ENCODE measurements around the gene TWF2.
"Not testable (repeated sequence)": the region's sequence is repeated elsewhere in the genome, so short reads cannot be mapped to it uniquely, and the experiment has no call there.

Gene TWF2

DNA sequence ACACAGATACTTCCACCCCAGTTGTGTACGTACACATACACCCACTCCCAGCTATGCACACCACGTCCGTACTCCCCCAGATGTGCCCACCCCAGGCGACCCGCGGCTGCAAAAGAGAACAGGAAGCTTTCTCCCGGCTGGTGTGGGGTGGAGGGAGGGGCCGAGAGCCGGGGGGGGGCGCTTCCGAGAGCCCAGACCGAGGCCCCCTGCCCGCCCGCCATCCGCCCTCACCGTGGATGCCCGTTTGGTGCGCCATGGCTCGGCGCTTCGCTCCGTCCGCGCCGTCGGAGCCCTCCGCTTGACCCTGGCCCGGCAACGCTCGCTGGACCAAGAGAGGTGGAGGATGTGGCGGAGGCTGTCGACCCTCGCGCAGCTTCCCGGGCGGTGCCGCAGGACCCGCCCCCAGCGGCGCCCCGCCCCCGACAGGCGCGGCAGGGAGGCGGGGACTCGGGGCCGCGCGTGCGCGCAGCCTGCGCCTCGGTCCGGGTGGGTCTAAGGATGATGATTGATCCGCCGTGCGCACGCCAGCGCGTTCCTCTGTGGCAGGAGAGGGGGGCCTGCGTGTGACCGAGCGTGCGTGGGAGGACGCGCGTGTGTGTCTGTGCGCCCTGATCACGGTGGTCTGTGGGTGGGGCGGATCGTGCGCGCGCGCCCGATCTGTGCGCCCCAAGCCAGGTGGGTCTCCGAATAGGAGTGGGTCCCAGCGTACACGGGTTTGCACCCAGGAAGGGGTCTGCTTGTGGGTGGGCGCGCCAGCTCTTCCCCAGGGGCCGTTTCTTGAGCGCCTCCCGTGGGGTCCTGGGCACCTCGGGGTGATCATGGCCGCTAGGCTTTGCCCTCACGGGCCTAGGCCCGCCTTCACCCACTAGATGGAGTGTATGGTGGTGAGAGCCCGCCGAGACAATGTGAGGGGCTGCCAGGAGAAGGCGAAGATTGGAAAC lies at the start of gene TWF2:
TSS of gene TWF2 (minus strand) at position 398 of the 941 bp plus-strand sequence. CDS start at position 256, 142 bp downstream.
- DNase-seq (ENCODE audit: low read depth) = peak; percentile 76

DNA sequence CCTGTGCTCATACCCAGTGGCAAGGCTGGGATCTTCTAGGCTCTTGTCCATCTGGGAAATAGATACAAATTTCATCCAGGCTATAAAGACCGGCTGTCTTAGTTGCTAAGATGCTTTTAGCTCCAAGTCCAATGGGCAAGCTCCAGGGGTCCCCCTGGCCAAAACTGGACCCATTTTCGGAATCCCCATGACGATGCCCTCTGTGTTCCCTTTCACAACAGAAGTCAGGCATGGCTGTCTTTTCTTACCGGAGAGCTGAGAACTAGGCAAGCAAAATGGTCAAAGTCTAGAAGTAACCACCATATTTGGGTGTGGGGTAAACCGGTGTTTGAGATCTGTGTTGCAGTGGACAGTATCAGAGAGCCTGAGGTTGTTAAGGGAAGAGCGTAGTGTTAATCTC lies 49.7 kb upstream of the TWF2 start:
- no peak for DNase-seq (ENCODE audit: low read depth)

DNA sequence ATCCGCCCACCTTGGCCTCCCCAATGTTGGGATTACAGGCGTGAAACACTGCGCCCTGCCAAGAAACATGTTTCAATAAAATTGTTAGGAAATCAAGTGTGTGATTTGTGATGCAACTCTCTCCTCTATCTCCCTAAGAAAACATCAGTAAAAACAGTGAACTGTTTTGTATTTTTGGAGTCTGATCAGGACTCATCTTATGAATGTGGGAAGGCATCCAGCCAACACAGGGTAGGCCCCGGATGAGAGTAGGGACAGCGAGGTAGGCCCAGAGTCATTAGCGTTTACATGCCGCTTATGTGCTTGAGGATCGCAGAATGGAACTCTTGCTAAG lies 47.8 kb upstream of the TWF2 start:
- peak; percentile 61 for DNase-seq (ENCODE audit: low read depth)

- not testable (repeated sequence) for DNase-seq (ENCODE audit: low read depth)
Observed at GRCh38 chr3:52284051-52284450, 45.1 kb upstream of the TWF2 start.

GRCh38 chr3:52283306-52283705 lies 44.3 kb upstream of the TWF2 start:
- no peak for DNase-seq (ENCODE audit: low read depth)

GRCh38 chr3:52281981-52282801 lies 43.2 kb upstream of the TWF2 start:
- DNase-seq (ENCODE audit: low read depth) = no peak

GRCh38 chr3:52280050-52280461 lies 41.1 kb upstream of the TWF2 start:
- DNase-seq (ENCODE audit: low read depth) = peak; percentile 56

DNA sequence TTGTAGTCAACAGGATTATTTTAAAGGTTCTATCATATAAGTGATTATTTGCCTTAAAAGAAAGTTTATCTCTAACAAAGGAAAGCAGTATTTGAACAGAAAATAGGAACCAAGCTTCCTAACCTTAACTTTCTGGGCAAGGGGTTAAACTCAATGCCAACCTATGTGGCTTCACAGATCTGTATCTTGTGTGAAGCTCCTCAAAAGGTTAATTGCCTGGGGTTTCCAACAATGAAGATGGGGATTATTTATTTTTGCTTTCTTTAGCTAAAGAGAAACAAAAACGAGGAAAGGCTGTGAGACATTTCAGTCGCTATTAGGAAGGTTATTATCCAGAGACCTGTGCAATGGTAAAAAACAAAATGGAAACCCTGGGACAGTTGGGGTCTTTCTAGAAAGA lies 40.6 kb upstream of the TWF2 start:
- DNase-seq (ENCODE audit: low read depth) = no peak

- DNase-seq (ENCODE audit: low read depth) = peak; percentile 93
Observed at GRCh38 chr3:52278510-52279069, 39.6 kb upstream of the TWF2 start, which contains the start of gene WDR82. Gene WDR82, minus strand, starts transcription at chr3:52278649. Its CDS starts 288 bp downstream, at chr3:52278361.

DNA sequence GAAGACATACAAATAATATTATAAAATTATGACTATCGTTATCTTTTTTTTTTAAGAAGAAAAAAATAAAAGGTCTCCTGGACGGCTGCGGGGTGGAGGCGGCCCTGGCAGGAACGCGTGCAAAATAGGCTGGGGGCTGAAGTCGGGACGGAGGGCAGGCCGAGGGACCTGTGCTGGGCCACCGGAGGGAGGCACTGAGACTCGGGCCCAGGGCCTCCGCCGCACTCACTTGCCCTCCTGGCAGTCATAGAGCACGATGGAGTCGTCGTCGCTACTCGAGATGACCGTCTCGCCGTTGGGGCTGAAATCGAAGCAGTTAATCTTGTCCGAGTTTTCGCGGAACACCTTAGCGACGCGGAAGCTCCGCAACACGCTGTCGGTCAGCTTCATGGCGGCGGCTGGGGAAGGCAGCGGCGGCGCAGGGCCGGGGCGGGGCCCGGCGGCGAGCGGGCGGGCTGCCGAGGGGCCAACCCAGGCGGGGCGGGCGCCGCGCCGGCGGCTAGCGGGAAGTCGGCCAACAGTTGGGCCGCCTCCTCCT lies 39.1 kb upstream of the TWF2 start:
- DNase-seq (ENCODE audit: low read depth) = peak; percentile 40

GRCh38 chr3:52277071-52277964 lies 38.4 kb upstream of the TWF2 start:
- DNase-seq (ENCODE audit: low read depth) = peak; percentile 73

GRCh38 chr3:52274781-52275180 lies 35.8 kb upstream of the TWF2 start:
- DNase-seq (ENCODE audit: low read depth) = not testable (repeated sequence)

DNA sequence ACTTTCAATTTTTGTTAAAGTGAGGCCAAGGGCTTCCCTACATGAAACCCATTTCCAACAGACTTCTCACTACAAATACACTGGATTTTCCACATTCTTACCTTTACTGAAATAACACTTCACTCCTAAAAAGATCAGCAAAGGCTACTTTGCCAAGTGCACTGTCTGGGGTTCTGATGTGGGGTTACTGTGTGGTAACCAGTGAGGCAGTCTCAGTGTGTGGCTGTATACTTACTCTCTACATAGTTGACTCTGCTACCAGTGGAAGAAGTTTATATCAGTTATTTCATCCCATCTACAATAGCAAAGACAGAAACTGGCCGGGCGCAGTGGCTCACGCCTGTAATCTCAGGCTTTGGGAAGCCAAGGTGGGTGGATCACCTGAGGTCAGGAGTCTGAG lies 33.9 kb upstream of the TWF2 start:
- DNase-seq (ENCODE audit: low read depth) = no peak

GRCh38 chr3:52272172-52272571 lies 33.2 kb upstream of the TWF2 start:
- not testable (repeated sequence) for DNase-seq (ENCODE audit: low read depth)

GRCh38 chr3:52270252-52270754 lies 31.3 kb upstream of the TWF2 start:
- DNase-seq (ENCODE audit: low read depth) = no peak

GRCh38 chr3:52269776-52270175 lies 30.8 kb upstream of the TWF2 start:
- DNase-seq (ENCODE audit: low read depth) = no peak

- no peak for DNase-seq (ENCODE audit: low read depth)
Observed at GRCh38 chr3:52268036-52268435, 29.1 kb upstream of the TWF2 start.

- DNase-seq (ENCODE audit: low read depth) = no peak
Observed at GRCh38 chr3:52265387-52265786, 26.4 kb upstream of the TWF2 start.

DNA sequence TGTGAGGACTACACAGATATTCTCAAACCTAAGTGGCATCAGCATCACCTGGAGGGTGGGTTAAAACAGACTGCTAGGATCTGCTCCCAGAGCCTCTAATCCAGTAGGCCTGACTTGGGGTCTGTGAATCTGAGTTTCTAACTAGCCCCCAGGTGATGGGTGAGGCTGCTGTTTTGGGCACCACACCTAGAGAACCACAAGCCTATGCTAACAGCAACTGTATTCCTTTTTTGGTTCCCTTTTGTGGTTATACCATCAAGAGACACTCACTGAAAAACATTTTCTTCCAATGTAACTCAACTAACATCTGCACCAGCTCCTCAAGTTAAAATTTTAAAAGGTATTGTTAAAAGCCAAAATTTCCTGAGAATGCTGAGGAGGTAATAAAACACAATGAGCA lies 23.5 kb upstream of the TWF2 start:
- no peak for DNase-seq (ENCODE audit: low read depth)

GRCh38 chr3:52259448-52259847 lies 20.5 kb upstream of the TWF2 start:
- DNase-seq (ENCODE audit: low read depth) = no peak

GRCh38 chr3:52259035-52259434 lies 20.1 kb upstream of the TWF2 start:
- no peak for DNase-seq (ENCODE audit: low read depth)
